ENCODE measurements around the gene ST6GAL1. TPM values are rescaled to one million over a fixed set of nuclear protein-coding genes. Genes with fewer than 3 reads are reported as not detected.
"Not testable (repeated sequence)": the region's sequence is repeated elsewhere in the genome, so short reads cannot be mapped to it uniquely, and the experiment has no call there.

ST6GAL1 gene
- total and polyA plus RNA-seq, 11 donors = 19.4 to 120 (median 69.9) TPM

GRCh38 chr3:186990878-186991308 is 60.6 kb downstream of the ST6GAL1 start:
- no peaks in the 10 kb centered on the region for H3K27me3 ChIP-seq
- H3K9me3 ChIP-seq = no peaks in the 10 kb centered on the region
- intact Hi-C loops (cut with DNase I) = no loop called here
- DNase-seq (peak in 1 of 5 donors; percentile 50), ATAC-seq (peak in 3 of 4 donors; percentile 33 to 54 (median 39))
- H3K4me1 ChIP-seq = peaks cover 0 to 52% (median 23%) of the 10 kb centered on the region in 12 donors
- WGBS, 4 donors = 78 to 85% (median 81%) methylated on average over 5 of the region's 5 CpGs
- peaks cover 0 to 23% (median 0%) of the 10 kb centered on the region in 9 donors for H3K36me3 ChIP-seq
- TF ChIP-seq POLR2A (IDR thresholded peaks at IDR 0.05) = no peak
- no peak for TF ChIP-seq CTCF (IDR thresholded peaks at IDR 0.05)
- H3K27ac ChIP-seq = peak overlapping the region in 7 of 12 donors; percentile 8 to 59 (median 47)
- no peak overlapping the region for H3K4me3 ChIP-seq

- Histone ChIP-seq H3K4me1 (peaks cover 0 to 52% (median 18%) of the 10 kb centered on the region in 12 donors), H3K9me3 (no peaks in the 10 kb centered on the region), H3K36me3 (peaks cover 0 to 23% (median 0%) of the 10 kb centered on the region in 9 donors), H3K27ac (peak overlapping the region in 6 of 12 donors; percentile 17 to 59 (median 49)), H3K27me3 (no peaks in the 10 kb centered on the region), H3K4me3 (no peak overlapping the region)
- 93 to 99% (median 97%) methylated on average over 4 of the region's 4 CpGs for WGBS, 4 donors
- TF ChIP-seq POLR2A (IDR thresholded peaks at IDR 0.05) (no peak), CTCF (IDR thresholded peaks at IDR 0.05) (no peak)
- intact Hi-C loops (cut with DNase I) = no loop called here
- DNase-seq = no peak
- no peak for ATAC-seq
These were observed 61.1 kb downstream of the ST6GAL1 start for GRCh38 chr3:186991470-186991869.

DNA sequence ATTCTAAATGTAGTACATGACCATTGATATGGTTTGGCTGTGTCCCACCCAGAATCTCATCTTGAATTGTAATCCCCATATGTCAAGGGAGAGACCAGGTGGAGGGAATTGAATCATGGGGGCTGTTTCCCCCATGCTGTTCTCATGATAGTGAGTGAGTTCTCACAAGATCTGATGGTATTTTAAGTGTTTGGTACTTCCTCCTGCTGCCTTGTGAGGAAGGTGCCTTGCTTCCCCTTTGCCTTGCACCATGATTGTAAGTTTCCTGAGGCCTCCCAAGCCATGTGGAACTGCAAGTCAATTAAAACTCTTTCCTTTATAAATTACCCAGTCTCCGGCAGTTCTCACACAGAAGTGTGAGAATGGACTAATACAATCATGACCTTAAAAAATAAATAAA is 61.8 kb downstream of the ST6GAL1 start:
- Histone ChIP-seq H3K36me3 (peaks cover 0 to 23% (median 0%) of the 10 kb centered on the region in 9 donors), H3K4me1 (peaks cover 0 to 52% (median 19%) of the 10 kb centered on the region in 12 donors), H3K27ac (peak overlapping the region in 8 of 12 donors; percentile 5 to 59 (median 19))
- H3K4me3 ChIP-seq; intact Hi-C loops (cut with DNase I); H3K9me3 ChIP-seq; H3K27me3 ChIP-seq; DNase-seq; ATAC-seq: not testable (repeated sequence)
- WGBS, 4 donors = 87 to 100% (median 94%) methylated on average over 1 of the region's 1 CpG

DNA sequence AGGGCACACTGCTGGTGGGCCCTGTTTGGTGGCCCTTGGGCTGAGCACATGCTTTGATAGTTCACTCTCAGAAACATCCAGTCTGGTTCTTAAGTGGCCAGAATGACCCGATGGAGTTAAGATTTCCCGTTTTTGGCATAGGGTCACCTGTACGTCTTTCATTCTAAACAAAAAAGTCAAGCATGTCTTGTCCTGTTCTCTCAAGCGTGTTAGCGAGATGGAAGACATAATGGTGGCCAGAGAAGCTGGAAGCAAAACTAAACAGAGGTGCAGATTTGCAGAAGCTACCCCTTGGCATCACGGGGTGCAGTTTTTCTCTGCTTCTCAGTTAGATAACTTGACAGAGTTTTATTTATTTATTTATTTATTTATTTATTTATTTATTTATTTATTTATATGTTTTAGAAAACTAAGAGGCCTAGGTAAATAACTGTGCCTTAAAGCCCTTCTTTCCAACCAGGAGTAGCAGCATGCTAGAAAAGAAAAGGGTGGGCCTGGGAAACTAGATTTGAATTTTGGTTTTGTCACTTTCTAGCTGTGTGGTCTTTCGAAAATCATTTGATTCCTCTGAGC is 63.0 kb downstream of the ST6GAL1 start:
- TF ChIP-seq POLR2A (IDR thresholded peaks at IDR 0.05) = no peak
- no peak for TF ChIP-seq CTCF (IDR thresholded peaks at IDR 0.05)
- peaks cover 0 to 23% (median 0%) of the 10 kb centered on the region in 9 donors for H3K36me3 ChIP-seq
- H3K4me3 ChIP-seq = no peak overlapping the region
- ATAC-seq (no peak), DNase-seq (no peak)
- no peaks in the 10 kb centered on the region for H3K27me3 ChIP-seq
- intact Hi-C loops (cut with DNase I) = no loop called here
- 89 to 93% (median 92%) methylated on average over 7 of the region's 7 CpGs for WGBS, 4 donors
- peak overlapping the region in 3 of 12 donors; percentile 10 to 59 (median 25) for H3K27ac ChIP-seq
- H3K9me3 ChIP-seq = no peaks in the 10 kb centered on the region
- peaks cover 0 to 59% (median 25%) of the 10 kb centered on the region in 12 donors for H3K4me1 ChIP-seq

Data from heart left ventricle (tissue), 16 donors.